ENCODE measurements around the gene CAV3.

DNA sequence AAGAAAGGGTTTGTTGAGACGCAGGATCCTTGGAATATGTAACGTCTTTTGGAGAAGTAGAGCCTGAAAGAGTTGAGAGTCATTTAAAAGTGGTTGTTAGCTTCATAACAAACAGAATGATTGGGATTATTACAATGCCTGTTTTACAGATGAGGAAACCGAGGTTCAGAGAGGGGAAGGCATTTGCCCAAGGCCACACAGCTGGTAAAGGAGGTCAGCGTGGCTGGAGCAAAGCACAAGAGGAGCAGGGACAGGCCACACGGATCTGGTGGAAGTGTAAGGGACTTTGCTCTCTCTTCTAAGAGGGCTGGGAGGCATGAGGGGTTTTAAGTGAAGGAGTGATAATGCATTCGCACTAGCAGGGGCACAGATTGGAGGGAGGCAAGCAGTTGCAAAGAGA lies 42.0 kb downstream of the CAV3 start:
- TF ChIP-seq EZH2 (IDR thresholded peaks at IDR 0.05; ENCODE audit: low read depth), result no peak
- TF ChIP-seq, protein P1, sequence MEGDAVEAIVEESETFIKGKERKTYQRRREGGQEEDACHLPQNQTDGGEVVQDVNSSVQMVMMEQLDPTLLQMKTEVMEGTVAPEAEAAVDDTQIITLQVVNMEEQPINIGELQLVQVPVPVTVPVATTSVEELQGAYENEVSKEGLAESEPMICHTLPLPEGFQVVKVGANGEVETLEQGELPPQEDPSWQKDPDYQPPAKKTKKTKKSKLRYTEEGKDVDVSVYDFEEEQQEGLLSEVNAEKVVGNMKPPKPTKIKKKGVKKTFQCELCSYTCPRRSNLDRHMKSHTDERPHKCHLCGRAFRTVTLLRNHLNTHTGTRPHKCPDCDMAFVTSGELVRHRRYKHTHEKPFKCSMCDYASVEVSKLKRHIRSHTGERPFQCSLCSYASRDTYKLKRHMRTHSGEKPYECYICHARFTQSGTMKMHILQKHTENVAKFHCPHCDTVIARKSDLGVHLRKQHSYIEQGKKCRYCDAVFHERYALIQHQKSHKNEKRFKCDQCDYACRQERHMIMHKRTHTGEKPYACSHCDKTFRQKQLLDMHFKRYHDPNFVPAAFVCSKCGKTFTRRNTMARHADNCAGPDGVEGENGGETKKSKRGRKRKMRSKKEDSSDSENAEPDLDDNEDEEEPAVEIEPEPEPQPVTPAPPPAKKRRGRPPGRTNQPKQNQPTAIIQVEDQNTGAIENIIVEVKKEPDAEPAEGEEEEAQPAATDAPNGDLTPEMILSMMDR (conservative IDR thresholded peaks at IDR 0.05), result no peak
